Measurements from ENCODE around the gene SYK.

- TF ChIP-seq GTF2F1 (IDR thresholded peaks at IDR 0.05; ENCODE audit: low read length) (no peak), PHF8 (CRISPR knock-in tag; IDR thresholded peaks at IDR 0.05) (no peak), TAF1 (CRISPR knock-in tag; IDR thresholded peaks at IDR 0.05) (no peak), KAT2B (IDR thresholded peaks at IDR 0.05; ENCODE audit: borderline replicate concordance, low read depth, low read length) (no peak)
These were observed 97.7 kb downstream of the SYK start for GRCh38 chr9:90899287-90899686.
